OCI-LY7 (cell line): ENCODE results near the gene BPIFA3. TPM values are rescaled to one million over a fixed set of nuclear protein-coding genes. Genes with fewer than 3 reads are reported as not detected.

ENCODE experiments used
- BruUV-seq: library from RNA; stranded (reverse); fragments of 400-500 nt; replicated peaks from 2 replicates; lab custom pipeline; 2021; lab: Mats Ljungman, UMichigan
- CTCF ChIA-PET: fragments of 300-600 bp; sonication (Branson Sonifier 250); formaldehyde crosslinking; loops from one replicate; lab custom pipeline; 2022; ENCODE audit warnings: antibody characterized with exemption; ENCODE audit not compliant: unreplicated experiment; lab: Charles Lee
- POLR2A ChIA-PET: fragments of 300-600 bp; sonication (Branson Sonifier 250); formaldehyde crosslinking; loops from one replicate; lab custom pipeline; 2022; ENCODE audit warnings: antibody characterized with exemption; lab: Charles Lee
- DNase-seq: peaks from one replicate; pipeline ENCODE4 v3.0.0-alpha.2; 2015; ENCODE audit warnings: low spot score
- H2AFZ ChIP-seq: fragments of 200-600 bp; sonication (generic), shearing (Covaris generic); 2 replicates; pipeline ENCODE4 v1.6.1; 2014; ENCODE audit warnings: mild to moderate bottlenecking, antibody characterized with exemption, low read length, moderate library complexity
- H3K27ac ChIP-seq: fragments of 200-600 bp; sonication (generic); 2 replicates; pipeline ENCODE4 v1.5.1; 2014; ENCODE audit warnings: mixed run types, low read depth, mild to moderate bottlenecking, moderate library complexity, low read length, inconsistent platforms; ENCODE audit not compliant: poor library complexity, severe bottlenecking
- H3K36me3 ChIP-seq: fragments of 200-600 bp; sonication (generic); 2 replicates; pipeline ENCODE4 v1.6.1; 2014; ENCODE audit warnings: mild to moderate bottlenecking, antibody characterized with exemption, low read length, moderate library complexity, mixed read lengths; ENCODE audit not compliant: insufficient read depth
- H3K4me1 ChIP-seq: fragments of 200-600 bp; sonication (generic); 2 replicates; pipeline ENCODE4 v1.5.1; 2014; ENCODE audit warnings: mild to moderate bottlenecking, low read length; ENCODE audit not compliant: insufficient read depth, poor library complexity, severe bottlenecking
- H3K4me2 ChIP-seq: fragments of 200-600 bp; sonication (generic); 2 replicates; pipeline ENCODE4 v1.6.1; 2014; ENCODE audit warnings: mild to moderate bottlenecking, low read length
- H3K4me3 ChIP-seq: fragments of 200-600 bp; sonication (generic); 2 replicates; pipeline ENCODE4 v1.5.1; 2014; ENCODE audit warnings: mild to moderate bottlenecking, low read depth, low read length; ENCODE audit not compliant: poor library complexity, severe bottlenecking
- H3K79me2 ChIP-seq: fragments of 200-600 bp; sonication (generic); 2 replicates; pipeline ENCODE4 v1.6.1; 2016; ENCODE audit warnings: low read depth, mild to moderate bottlenecking, low read length, moderate library complexity, mixed read lengths; ENCODE audit not compliant: insufficient read depth
- H3K9me2 ChIP-seq: fragments of 200-600 bp; sonication (generic); 2 replicates; pipeline ENCODE4 v1.6.1; 2016; ENCODE audit warnings: mild to moderate bottlenecking, low read length, mixed read lengths; ENCODE audit not compliant: insufficient read depth
- H3K9me3 ChIP-seq: fragments of 200-600 bp; sonication (generic); 2 replicates; pipeline ENCODE4 v1.6.1; 2014; ENCODE audit warnings: mild to moderate bottlenecking, mixed run types, low read length, mixed read lengths
- H4K20me1 ChIP-seq: fragments of 200-600 bp; sonication (generic); 2 replicates; pipeline ENCODE4 v1.6.1; 2014; ENCODE audit warnings: mild to moderate bottlenecking, antibody characterized with exemption, low read length, moderate library complexity, mixed read lengths; ENCODE audit not compliant: insufficient read depth
- CTCF ChIP-seq: fragments of 200-600 bp; sonication (generic); conservative IDR thresholded peaks from 2 replicates; pipeline ENCODE4 v1.5.1; 2014; ENCODE audit warnings: mild to moderate bottlenecking, antibody characterized with exemption, low read length, moderate library complexity, mixed read lengths
- EZH2phosphoT487 ChIP-seq: fragments of 200-600 bp; sonication (generic); IDR thresholded peaks from 2 replicates; pipeline ENCODE4 v1.6.1; 2018; ENCODE audit warnings: low read depth, borderline replicate concordance, mild to moderate bottlenecking, mixed run types, antibody characterized with exemption, low read length, moderate library complexity, mixed read lengths
- intact Hi-C: fragments of 100-400 bp; cut with micrococcal nuclease; formaldehyde crosslinking; loops from one replicate; pipeline ENCODE4 v1.10.0; 2022; ENCODE audit not compliant: unreplicated experiment
- total RNA-seq, 2 experiments: library from RNA; depleted of rRNA in 1 of 2; stranded (reverse); fragments of >200 nt in 1 of 2; shearing (Covaris generic) in 1 of 2; gene quantifications; 2 replicates each; pipeline ENCODE4 v1.2.3, GENCODE V29; 2014 to 2022

BPIFA3 gene
- total RNA-seq, 2 experiments from 2014 or later: not detected

- Histone ChIP-seq H3K9me2 (no peaks in the 10 kb centered on the region), H3K36me3 (no peaks in the 10 kb centered on the region), H3K79me2 (no peaks in the 10 kb centered on the region), H3K4me1 (no peaks in the 10 kb centered on the region), H3K27ac (no peak overlapping the region), H3K4me3 (no peak overlapping the region), H2AFZ (no peak overlapping the region), H4K20me1 (no peaks in the 10 kb centered on the region), H3K9me3 (no peaks in the 10 kb centered on the region), H3K4me2 (no peak overlapping the region)
- no peak for TF ChIP-seq CTCF
- no peak for TF ChIP-seq EZH2phosphoT487
- intact Hi-C loops: no loop called here
- ChIA-PET CTCF (no interaction called here), POLR2A (no interaction called here)
- no peak for DNase-seq
- no TSS peak for BruUV-seq
Measured at GRCh38 chr20:33187491-33187890, 29.7 kb upstream of the BPIFA3 start.

GRCh38 chr20:33188421-33188820, 28.7 kb upstream of the BPIFA3 start:
- no TSS peak for BruUV-seq
- Histone ChIP-seq H3K9me2 (no peaks in the 10 kb centered on the region), H3K4me1 (no peaks in the 10 kb centered on the region), H2AFZ (no peak overlapping the region), H3K4me2 (no peak overlapping the region), H3K9me3 (no peaks in the 10 kb centered on the region), H4K20me1 (no peaks in the 10 kb centered on the region), H3K79me2 (no peaks in the 10 kb centered on the region), H3K4me3 (no peak overlapping the region), H3K27ac (no peak overlapping the region), H3K36me3 (no peaks in the 10 kb centered on the region)
- intact Hi-C loops: no loop called here
- ChIA-PET POLR2A (no interaction called here), CTCF (no interaction called here)
- DNase-seq: no peak
- TF ChIP-seq EZH2phosphoT487 (no peak), CTCF (no peak)

GRCh38 chr20:33191484-33191883, 25.7 kb upstream of the BPIFA3 start:
- Histone ChIP-seq H3K9me2 (no peaks in the 10 kb centered on the region), H3K27ac (no peak overlapping the region), H3K4me2 (no peak overlapping the region), H3K79me2 (no peaks in the 10 kb centered on the region), H3K36me3 (no peaks in the 10 kb centered on the region), H3K4me3 (no peak overlapping the region), H2AFZ (no peak overlapping the region), H3K9me3 (no peaks in the 10 kb centered on the region), H4K20me1 (no peaks in the 10 kb centered on the region), H3K4me1 (no peaks in the 10 kb centered on the region)
- no peak for DNase-seq
- intact Hi-C loops: no loop called here
- POLR2A ChIA-PET: no interaction called here
- BruUV-seq: no TSS peak
- no peak for TF ChIP-seq CTCF
- TF ChIP-seq EZH2phosphoT487: no peak
- CTCF ChIA-PET: no interaction called here
